IMR-90 (cell line): ENCODE data around the gene NEK9. TPM values are rescaled to one million over a fixed set of nuclear protein-coding genes. Genes with fewer than 3 reads are reported as not detected.

ENCODE experiments used
- ATAC-seq: fragments of 200-7000 bp; cut with Tn5 transposase; 2 replicates; pipeline ENCODE4 v1.9.1; 2020; ENCODE audit warnings: low read depth, mild to moderate bottlenecking, moderate library complexity
- BruUV-seq: library from RNA; stranded (reverse); fragments of 400-500 nt; replicated peaks from 2 replicates; lab custom pipeline; 2021; lab: Mats Ljungman, UMichigan
- CTCF ChIA-PET: fragments of 300-600 bp; formaldehyde crosslinking; extraction: SDS; loops from one replicate; lab custom pipeline; 2021; ENCODE audit warnings: antibody characterized with exemption; lab: Yijun Ruan, JAX
- POLR2A ChIA-PET: fragments of 300-600 bp; sonication (Branson Sonifier 250); formaldehyde crosslinking; loops from one replicate; lab custom pipeline; 2022; ENCODE audit warnings: antibody characterized with exemption; ENCODE audit not compliant: unreplicated experiment; lab: Charles Lee
- DNase-seq: peaks from one replicate; pipeline ENCODE4 v3.0.0; 2013
- H2AFZ ChIP-seq: replicated peaks from 2 replicates; pipeline ENCODE3; 2013; ENCODE audit warnings: low read length, mild to moderate bottlenecking; ENCODE audit not compliant: poor library complexity
- H2AK5ac ChIP-seq: 2 replicates; pipeline ENCODE4 v1.6.1; 2013; ENCODE audit warnings: low read depth, low read length, inconsistent platforms
- H2AK9ac ChIP-seq: replicated peaks from 2 replicates; pipeline ENCODE3; 2013; ENCODE audit warnings: mild to moderate bottlenecking, low read depth, low read length, moderate library complexity; ENCODE audit not compliant: poor library complexity
- H2BK120ac ChIP-seq: 2 replicates; pipeline ENCODE4 v1.6.1; 2013; ENCODE audit warnings: low read depth, low read length, inconsistent platforms
- H2BK15ac ChIP-seq: 3 replicates; pipeline ENCODE4 v1.6.1; 2013; ENCODE audit warnings: low read depth, low read length, inconsistent platforms
- H2BK20ac ChIP-seq: 2 replicates; pipeline ENCODE4 v1.6.1; 2013; ENCODE audit warnings: low read depth, mild to moderate bottlenecking, inconsistent platforms, low read length, moderate library complexity
- H2BK5ac ChIP-seq: 2 replicates; pipeline ENCODE4 v1.6.1; 2013; ENCODE audit warnings: mild to moderate bottlenecking, low read depth, low read length, inconsistent platforms; ENCODE audit not compliant: poor library complexity, severe bottlenecking
- H3K14ac ChIP-seq: replicated peaks from 2 replicates; pipeline ENCODE4 v1.6.1; 2013; ENCODE audit warnings: low read depth, low read length, inconsistent platforms
- H3K18ac ChIP-seq: 2 replicates; pipeline ENCODE4 v1.6.1; 2013; ENCODE audit warnings: low read depth, low read length, control low read depth
- H3K23ac ChIP-seq: 2 replicates; pipeline ENCODE4 v1.6.1; 2013; ENCODE audit warnings: low read depth, low read length, inconsistent platforms
- H3K27ac ChIP-seq: 2 replicates; pipeline ENCODE4 v1.5.1; 2013; ENCODE audit warnings: mild to moderate bottlenecking, control low read depth, low read length; ENCODE audit not compliant: insufficient read depth
- H3K27me3 ChIP-seq: 2 replicates; pipeline ENCODE4 v1.6.1; 2013; ENCODE audit warnings: low read length; ENCODE audit not compliant: control insufficient read depth, insufficient read depth
- H3K36me3 ChIP-seq: 2 replicates; pipeline ENCODE4 v1.6.1; 2013; ENCODE audit warnings: low read length, mixed read lengths; ENCODE audit not compliant: control insufficient read depth, insufficient read depth
- H3K4ac ChIP-seq: 2 replicates; pipeline ENCODE4 v1.6.1; 2013; ENCODE audit warnings: low read depth, low read length, inconsistent platforms
- H3K4me1 ChIP-seq: 2 replicates; pipeline ENCODE4 v1.6.1; 2013; ENCODE audit warnings: low read length, mixed read lengths; ENCODE audit not compliant: control insufficient read depth, insufficient read depth
- H3K4me2 ChIP-seq: 2 replicates; pipeline ENCODE4 v1.6.1; 2013; ENCODE audit warnings: low read depth, mild to moderate bottlenecking, control low read depth, low read length, moderate library complexity
- H3K4me3 ChIP-seq: 2 replicates; pipeline ENCODE4 v1.5.1; 2013; ENCODE audit warnings: low read depth, mild to moderate bottlenecking, control low read depth, low read length, moderate library complexity; ENCODE audit not compliant: insufficient read depth
- H3K56ac ChIP-seq: 2 replicates; pipeline ENCODE4 v1.6.1; 2013; ENCODE audit warnings: low read length, inconsistent platforms; ENCODE audit not compliant: insufficient read depth; ENCODE audit errors: extremely low read depth
- H3K79me1 ChIP-seq, 2 experiments: 2 replicates each; pipeline ENCODE4 v1.6.1; 2013; ENCODE audit warnings: low read length in 2 of 2, inconsistent platforms in 1 of 2, low read depth in 1 of 2
- H3K9ac ChIP-seq: 2 replicates; pipeline ENCODE4 v1.6.1; 2013; ENCODE audit warnings: low read depth, low read length, control low read depth
- H3K9me1 ChIP-seq: 2 replicates; pipeline ENCODE4 v1.6.1; 2013; ENCODE audit warnings: low read length, inconsistent platforms; ENCODE audit not compliant: insufficient read depth
- H3K9me3 ChIP-seq: 2 replicates; pipeline ENCODE4 v1.6.1; 2013; ENCODE audit warnings: low read length; ENCODE audit not compliant: control insufficient read depth, insufficient read depth
- H4K20me1 ChIP-seq: 2 replicates; pipeline ENCODE4 v1.6.1; 2013; ENCODE audit warnings: low read length, inconsistent platforms; ENCODE audit not compliant: insufficient read depth
- H4K5ac ChIP-seq: 2 replicates; pipeline ENCODE4 v1.6.1; 2013; ENCODE audit warnings: mild to moderate bottlenecking, low read depth, low read length, control low read depth
- H4K8ac ChIP-seq, 2 experiments: 2 replicates each; pipeline ENCODE4 v1.6.1; 2013; ENCODE audit warnings: low read depth in 2 of 2, low read length in 2 of 2, control low read depth in 1 of 2, inconsistent platforms in 1 of 2
- H4K91ac ChIP-seq: 2 replicates; pipeline ENCODE4 v1.6.1; 2013; ENCODE audit warnings: low read depth, low read length, inconsistent platforms; ENCODE audit not compliant: insufficient read depth
- BHLHE40 ChIP-seq: fragments of 150-350 bp; IDR thresholded peaks from 2 replicates; pipeline ENCODE4 v1.6.1; 2016; ENCODE audit warnings: mild to moderate bottlenecking, low read depth, low read length
- FOS ChIP-seq: fragments of 150-350 bp; IDR thresholded peaks from 2 replicates; pipeline ENCODE4 v1.6.1; 2016; ENCODE audit warnings: low read depth, low read length
- NFE2L2 ChIP-seq: fragments of 150-350 bp; IDR thresholded peaks from 2 replicates; pipeline ENCODE4 v1.6.1; 2016; ENCODE audit warnings: low read depth, mild to moderate bottlenecking, low read length
- RAD21 ChIP-seq: IDR thresholded peaks from 2 replicates; pipeline ENCODE4 v1.6.1; 2012; ENCODE audit warnings: low read length, improper control_type of control experiment
- WGBS, 2 experiments: methylation state at CpG; one replicate each; pipeline versions ENCODE4 v1.1.5 to v1.1.7; 2013; ENCODE audit warnings: missing lambda C conversion rate in 2 of 2; ENCODE audit not compliant: insufficient read length in 1 of 2; ENCODE audit errors: extremely low coverage in 2 of 2; 5-methylcytosine and 5-hydroxymethylcytosine counted together
- dilution Hi-C: fragments of 300-500 bp; cut with HindIII; formaldehyde crosslinking; loops from one replicate; pipeline ENCODE4 v1.14.3; 2018; ENCODE audit warnings: low sequenced_read_pairs; ENCODE audit not compliant: unreplicated experiment
- in situ Hi-C: fragments of 300-500 bp; cut with MboI; formaldehyde crosslinking; loops from 3 replicates; pipeline ENCODE4 v1.14.3; 2019; ENCODE audit warnings: low sequenced_read_pairs, inconsistent platforms, mixed read lengths
- intact Hi-C: fragments of 100-400 bp; cut with micrococcal nuclease; formaldehyde crosslinking; loops from 2 replicates; pipeline ENCODE4 v1.10.0; 2022
- polyA plus RNA-seq, 3 experiments: library from polyadenylated mRNA; depleted of rRNA; stranded (reverse); fragments of >200 nt; gene quantifications; 2 replicates each; pipeline ENCODE4 v1.2.3, GENCODE V29; 2012; ENCODE audit warnings: low replicate concordance in 1 of 3
- total RNA-seq: library from RNA; depleted of rRNA; stranded (reverse); fragments of >200 nt; gene quantifications from 2 replicates; pipeline ENCODE4 v1.2.3, GENCODE V29; 2012

The NEK9 gene
- total and polyA plus RNA-seq, 2 of the 4 experiments (the other 2 are of a cell fraction), result 22.9 to 23.2 TPM

GRCh38 chr14:75040507-75040906, 86.3 kb downstream of the NEK9 start:
- BruUV-seq, result no TSS peak
- H4K5ac ChIP-seq, result no peak overlapping the region
- H3K9me1 ChIP-seq, result peaks cover 12% of the 10 kb centered on the region
- H3K14ac ChIP-seq, result no peak overlapping the region
- no peak overlapping the region for H2BK5ac ChIP-seq
- intact Hi-C loops, result no loop called here
- H3K4me2 ChIP-seq, result no peak overlapping the region
- H3K4ac ChIP-seq, result no peak overlapping the region
- TF ChIP-seq FOS (no peak), NFE2L2 (no peak), BHLHE40 (no peak), RAD21 (no peak)
- no CpG with 5 or more reads among the region's 1 CpG for WGBS, 2 experiments
- no peak overlapping the region for H2AK9ac ChIP-seq
- H3K4me3 ChIP-seq, result no peak overlapping the region
- H3K4me1 ChIP-seq, result peaks cover 10% of the 10 kb centered on the region
- no peak overlapping the region for H3K9ac ChIP-seq
- H2BK120ac ChIP-seq, result no peak overlapping the region; the same call in 1 of the 2 replicates
- H3K56ac ChIP-seq, result no peak overlapping the region
- 0 out of 2 replicates have a peak overlapping the region, but pooled peaks have one; percentile 6 for H2BK20ac ChIP-seq
- H4K8ac ChIP-seq, result no peak overlapping the region
- ATAC-seq (no peak), DNase-seq (no peak)
- ChIA-PET POLR2A (no interaction called here), CTCF (no interaction called here)
- no peaks in the 10 kb centered on the region for H3K27me3 ChIP-seq
- no peak overlapping the region for H3K23ac ChIP-seq
- no peaks in the 10 kb centered on the region for H3K9me3 ChIP-seq
- H3K79me1 ChIP-seq, result peaks cover 5 to 13% of the 10 kb centered on the region in 2 experiments; a peak in 2 of 4 replicates
- no peak overlapping the region for H2AFZ ChIP-seq
- no peak overlapping the region for H2AK5ac ChIP-seq
- no peak overlapping the region for H2BK15ac ChIP-seq
- peaks cover 5% of the 10 kb centered on the region; the same call in 1 of the 2 replicates for H3K36me3 ChIP-seq
- in situ Hi-C loops, result no loop called here
- no peak overlapping the region for H4K91ac ChIP-seq
- no peak overlapping the region for H3K18ac ChIP-seq
- H4K20me1 ChIP-seq, result no peaks in the 10 kb centered on the region
- no peak overlapping the region for H3K27ac ChIP-seq
- dilution Hi-C loops, result no loop called here
